K562 (cell line): ENCODE measurements around the gene SOWAHA. TPM values are rescaled to one million over a fixed set of nuclear protein-coding genes. Genes with fewer than 3 reads are reported as not detected.

Experiments used
- BACH1 ChIP-seq: fragments of 200-800 bp; sonication (Bioruptor generic); IDR thresholded peaks from 2 replicates; pipeline ENCODE4 v1.6.1; 2016; ENCODE audit warnings: missing genetic modification characterization, missing compliant biosample characterization
- BRCA1 ChIP-seq, 2 experiments: fragments of 450-650 bp in 1 of 2; sonication (generic) in 1 of 2; formaldehyde crosslinking in 1 of 2; IDR thresholded peaks; 2 replicates each; pipeline versions ENCODE4 v1.5.0 to v1.6.1; 2017 to 2020; ENCODE audit warnings: mild to moderate bottlenecking in 1 of 2, missing genetic modification reagents in 1 of 2
- DDX20 ChIP-seq: fragments of 450-650 bp; IDR thresholded peaks from 2 replicates; pipeline ENCODE4 v1.6.1; 2016; ENCODE audit warnings: missing genetic modification characterization, low read depth, mild to moderate bottlenecking, missing compliant biosample characterization, moderate library complexity
- ETV1 ChIP-seq: fragments of 450-650 bp; conservative IDR thresholded peaks from 2 replicates; pipeline ENCODE4 v1.6.1; 2016; ENCODE audit warnings: missing genetic modification characterization, control low read depth, low read depth, missing compliant biosample characterization
- ETV5 ChIP-seq: sonication (generic); formaldehyde crosslinking; IDR thresholded peaks from 2 replicates; pipeline ENCODE4 v1.4.0; 2020; ENCODE audit warnings: low read depth, mild to moderate bottlenecking, missing genetic modification reagents
- FIP1L1 ChIP-seq: fragments of 200-400 bp; formaldehyde crosslinking; IDR thresholded peaks from 2 replicates; pipeline ENCODE4 v1.6.1; 2018; ENCODE audit warnings: mild to moderate bottlenecking, low read depth, low read length; ENCODE audit not compliant: poor library complexity, severe bottlenecking
- HCFC1 ChIP-seq: IDR thresholded peaks from 2 replicates; pipeline ENCODE4 v1.6.1; 2012; ENCODE audit warnings: low read depth, low read length, improper control_type of control experiment
- HMG20A ChIP-seq: fragments of 450-650 bp; formaldehyde crosslinking; conservative IDR thresholded peaks from 2 replicates; pipeline ENCODE4 v1.4.0; 2020; ENCODE audit warnings: mild to moderate bottlenecking, mixed read lengths
- MCM7 ChIP-seq, 2 experiments: fragments of 450-650 bp; IDR thresholded peaks; 2 replicates each; pipeline ENCODE4 v1.6.1; 2016 to 2018
- MXI1 ChIP-seq: IDR thresholded peaks from 2 replicates; pipeline ENCODE4 v1.6.1; 2011; ENCODE audit warnings: low read depth, mild to moderate bottlenecking, improper control_type of control experiment, low read length
- NFIC ChIP-seq: fragments of 450-650 bp; IDR thresholded peaks from 2 replicates; pipeline ENCODE4 v1.6.1; 2017; ENCODE audit warnings: mild to moderate bottlenecking, inconsistent platforms
- NR4A1 ChIP-seq, 2 experiments: fragments of 250-450 bp in 1 of 2; fragments of 450-650 bp in 1 of 2; sonication (Bioruptor Pico) in 1 of 2; IDR thresholded peaks; 2 replicates each; pipeline versions ENCODE4 v1.4.0 to v1.6.1; 2016 to 2020; ENCODE audit warnings: mild to moderate bottlenecking in 2 of 2, missing compliant biosample characterization in 1 of 2, missing genetic modification characterization in 1 of 2, moderate library complexity in 1 of 2
- RB1 ChIP-seq: fragments of 450-650 bp; IDR thresholded peaks from 2 replicates; pipeline ENCODE4 v1.6.1; 2017; ENCODE audit warnings: low read depth, mild to moderate bottlenecking
- SOX6 ChIP-seq: fragments of 450-650 bp; IDR thresholded peaks from 2 replicates; pipeline ENCODE4 v1.6.1; 2014; ENCODE audit warnings: mild to moderate bottlenecking
- ZEB2 ChIP-seq: fragments of 450-650 bp; IDR thresholded peaks from 2 replicates; pipeline ENCODE4 v1.6.1; 2016
- ZNF175 ChIP-seq: fragments of 200-800 bp; sonication (Bioruptor generic); IDR thresholded peaks from 2 replicates; pipeline ENCODE4 v1.6.1; 2016; ENCODE audit warnings: low read depth, mild to moderate bottlenecking, missing genetic modification characterization, missing compliant biosample characterization
- ZNF232 ChIP-seq: sonication (generic); formaldehyde crosslinking; IDR thresholded peaks from 2 replicates; pipeline ENCODE4 v1.8.0; 2022; ENCODE audit warnings: mild to moderate bottlenecking, missing genetic modification reagents
- ZNF79 ChIP-seq: fragments of 250-450 bp; sonication (Bioruptor Pico); IDR thresholded peaks from 2 replicates; pipeline ENCODE4 v1.4.0; 2020; ENCODE audit warnings: low read depth, mild to moderate bottlenecking, moderate library complexity
- ZZZ3 ChIP-seq: fragments of 450-650 bp; IDR thresholded peaks from 2 replicates; pipeline ENCODE4 v1.6.1; 2016; ENCODE audit warnings: antibody characterized with exemption, mild to moderate bottlenecking, moderate library complexity
- polyA plus RNA-seq, 8 experiments: library from polyadenylated mRNA; depleted of rRNA in 4 of 8; stranded (reverse) in 5 of 8; unstranded in 3 of 8; fragments of >200 nt; fragmentation: Nextera tagmentation in 2 of 8; fragmentation: Illumina TruSeq in 1 of 8; extraction: Ambion mirVana in 2 of 8; extraction: Trizol in 1 of 8; gene quantifications; 2 replicates each; pipeline versions ENCODE4 v1.2.1 to v1.2.3, GENCODE V29; 2011 to 2014; ENCODE audit warnings: inconsistent platforms in 1 of 8, missing spikeins in 1 of 8
- total RNA-seq, 7 experiments: library from RNA; depleted of rRNA in 6 of 7; stranded (reverse); fragments of >200 nt in 6 of 7; fragmentation: Illumina TruSeq in 2 of 7; extraction: Trizol in 2 of 7; gene quantifications; 2 replicates each; pipeline versions ENCODE4 v1.2.1 to v1.2.3, GENCODE V29; 2011 to 2021; ENCODE audit warnings: low replicate concordance in 1 of 7
- TF ChIP-seq, protein P1 (sequence below), 3 experiments: fragments of 200-800 bp in 1 of 3; sonication (Bioruptor generic) in 1 of 3; sonication (generic) in 1 of 3; formaldehyde crosslinking in 1 of 3; IDR thresholded peaks; 2 replicates each; pipeline versions ENCODE4 v1.6.1 to v1.8.0; 2016 to 2022; ENCODE audit warnings: mild to moderate bottlenecking in 2 of 3, missing compliant biosample characterization in 2 of 3, missing genetic modification characterization in 2 of 3, missing genetic modification reagents in 1 of 3
- TF ChIP-seq, protein P2 (sequence below): fragments of 250-450 bp; sonication (Bioruptor Pico); IDR thresholded peaks from 2 replicates; pipeline ENCODE4 v1.4.0; 2020; ENCODE audit warnings: mild to moderate bottlenecking
- TF ChIP-seq, protein P3 (sequence below): fragments of 450-650 bp; IDR thresholded peaks from 2 replicates; pipeline ENCODE4 v1.6.1; 2016; ENCODE audit warnings: mild to moderate bottlenecking
- TF ChIP-seq, protein P4 (sequence below): fragments of 250-450 bp; sonication (Bioruptor Pico); IDR thresholded peaks from 2 replicates; pipeline ENCODE4 v1.5.0; 2021

The SOWAHA gene
- total and polyA plus RNA-seq, 9 of the 15 experiments (the other 6 are each of a cell fraction or from before 2014, with no cell fraction given): not detected

DNA sequence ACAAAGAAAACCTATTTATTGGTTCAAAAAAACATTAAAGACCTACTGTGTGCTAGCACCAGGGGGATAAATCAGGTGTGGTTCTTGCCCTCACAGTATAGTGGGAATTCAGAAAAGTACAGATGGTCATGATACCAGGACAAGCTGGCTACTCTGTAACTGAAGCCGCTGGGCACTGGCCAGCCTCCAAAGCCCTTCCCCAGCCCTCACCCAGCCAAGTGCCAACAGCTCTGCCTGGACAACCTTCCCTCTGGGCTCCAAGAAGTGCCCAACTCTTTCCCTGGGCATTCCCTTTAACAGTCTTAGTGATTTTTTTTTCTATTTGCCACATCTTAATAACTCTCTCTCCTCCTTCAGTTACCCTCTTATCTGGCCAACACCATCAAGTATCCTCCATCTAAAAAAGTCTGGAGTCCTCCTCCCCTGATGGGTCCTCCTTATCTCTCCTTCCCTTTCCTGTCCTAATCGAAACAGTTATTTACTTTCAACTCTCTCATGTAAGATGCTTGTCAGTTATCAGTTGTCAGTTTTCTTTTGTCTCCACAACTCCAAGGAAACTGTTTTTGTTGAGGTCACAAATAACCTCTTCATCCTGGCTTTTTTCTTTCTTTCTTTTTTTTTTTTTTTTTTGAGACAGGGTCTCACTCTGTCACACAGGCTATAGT lies 22.8 kb upstream of the SOWAHA start (continued):
- TF ChIP-seq DDX20 (tag): no peak
- no peak for TF ChIP-seq FIP1L1
- TF ChIP-seq, protein P1, sequence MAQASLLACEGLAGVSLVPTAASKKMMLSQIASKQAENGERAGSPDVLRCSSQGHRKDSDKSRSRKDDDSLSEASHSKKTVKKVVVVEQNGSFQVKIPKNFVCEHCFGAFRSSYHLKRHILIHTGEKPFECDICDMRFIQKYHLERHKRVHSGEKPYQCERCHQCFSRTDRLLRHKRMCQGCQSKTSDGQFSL (CRISPR knock-in tag; IDR thresholded peaks at IDR 0.05): no peak
- TF ChIP-seq, protein P1 (tag; IDR thresholded peaks at IDR 0.05): 0 out of 4 replicates have a peak, but pooled peaks of 1 of the 2 experiments have one; percentile 10
- peak; percentile 93 for TF ChIP-seq SOX6
- no peak for TF ChIP-seq ZZZ3
- TF ChIP-seq, protein P2, sequence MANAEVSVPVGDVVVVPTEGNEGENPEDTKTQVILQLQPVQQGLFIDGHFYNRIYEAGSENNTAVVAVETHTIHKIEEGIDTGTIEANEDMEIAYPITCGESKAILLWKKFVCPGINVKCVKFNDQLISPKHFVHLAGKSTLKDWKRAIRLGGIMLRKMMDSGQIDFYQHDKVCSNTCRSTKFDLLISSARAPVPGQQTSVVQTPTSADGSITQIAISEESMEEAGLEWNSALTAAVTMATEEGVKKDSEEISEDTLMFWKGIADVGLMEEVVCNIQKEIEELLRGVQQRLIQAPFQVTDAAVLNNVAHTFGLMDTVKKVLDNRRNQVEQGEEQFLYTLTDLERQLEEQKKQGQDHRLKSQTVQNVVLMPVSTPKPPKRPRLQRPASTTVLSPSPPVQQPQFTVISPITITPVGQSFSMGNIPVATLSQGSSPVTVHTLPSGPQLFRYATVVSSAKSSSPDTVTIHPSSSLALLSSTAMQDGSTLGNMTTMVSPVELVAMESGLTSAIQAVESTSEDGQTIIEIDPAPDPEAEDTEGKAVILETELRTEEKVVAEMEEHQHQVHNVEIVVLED: no peak
- no peak for TF ChIP-seq HMG20A
- no peak for TF ChIP-seq NR4A1 (CRISPR knock-in tag; IDR thresholded peaks at IDR 0.05)
- no peak for TF ChIP-seq NR4A1 (tag; IDR thresholded peaks at IDR 0.05)
- no peak for TF ChIP-seq ETV5
- TF ChIP-seq ZEB2: peak; percentile 51; the same call in 1 of the 2 replicates
- no peak for TF ChIP-seq HCFC1
- TF ChIP-seq MCM7 (IDR thresholded peaks at IDR 0.05): no peak
- no peak for TF ChIP-seq BACH1 (tag)
- TF ChIP-seq ZNF232 (CRISPR knock-in tag): no peak
- no peak for TF ChIP-seq RB1
- TF ChIP-seq, protein P3, sequence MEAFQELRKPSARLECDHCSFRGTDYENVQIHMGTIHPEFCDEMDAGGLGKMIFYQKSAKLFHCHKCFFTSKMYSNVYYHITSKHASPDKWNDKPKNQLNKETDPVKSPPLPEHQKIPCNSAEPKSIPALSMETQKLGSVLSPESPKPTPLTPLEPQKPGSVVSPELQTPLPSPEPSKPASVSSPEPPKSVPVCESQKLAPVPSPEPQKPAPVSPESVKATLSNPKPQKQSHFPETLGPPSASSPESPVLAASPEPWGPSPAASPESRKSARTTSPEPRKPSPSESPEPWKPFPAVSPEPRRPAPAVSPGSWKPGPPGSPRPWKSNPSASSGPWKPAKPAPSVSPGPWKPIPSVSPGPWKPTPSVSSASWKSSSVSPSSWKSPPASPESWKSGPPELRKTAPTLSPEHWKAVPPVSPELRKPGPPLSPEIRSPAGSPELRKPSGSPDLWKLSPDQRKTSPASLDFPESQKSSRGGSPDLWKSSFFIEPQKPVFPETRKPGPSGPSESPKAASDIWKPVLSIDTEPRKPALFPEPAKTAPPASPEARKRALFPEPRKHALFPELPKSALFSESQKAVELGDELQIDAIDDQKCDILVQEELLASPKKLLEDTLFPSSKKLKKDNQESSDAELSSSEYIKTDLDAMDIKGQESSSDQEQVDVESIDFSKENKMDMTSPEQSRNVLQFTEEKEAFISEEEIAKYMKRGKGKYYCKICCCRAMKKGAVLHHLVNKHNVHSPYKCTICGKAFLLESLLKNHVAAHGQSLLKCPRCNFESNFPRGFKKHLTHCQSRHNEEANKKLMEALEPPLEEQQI: no peak
- TF ChIP-seq, protein P4, sequence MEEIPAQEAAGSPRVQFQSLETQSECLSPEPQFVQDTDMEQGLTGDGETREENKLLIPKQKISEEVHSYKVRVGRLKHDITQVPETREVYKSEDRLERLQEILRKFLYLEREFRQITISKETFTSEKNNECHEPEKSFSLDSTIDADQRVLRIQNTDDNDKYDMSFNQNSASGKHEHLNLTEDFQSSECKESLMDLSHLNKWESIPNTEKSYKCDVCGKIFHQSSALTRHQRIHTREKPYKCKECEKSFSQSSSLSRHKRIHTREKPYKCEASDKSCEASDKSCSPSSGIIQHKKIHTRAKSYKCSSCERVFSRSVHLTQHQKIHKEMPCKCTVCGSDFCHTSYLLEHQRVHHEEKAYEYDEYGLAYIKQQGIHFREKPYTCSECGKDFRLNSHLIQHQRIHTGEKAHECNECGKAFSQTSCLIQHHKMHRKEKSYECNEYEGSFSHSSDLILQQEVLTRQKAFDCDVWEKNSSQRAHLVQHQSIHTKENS: no peak
- no peak for TF ChIP-seq BRCA1 (IDR thresholded peaks at IDR 0.05)
- no peak for TF ChIP-seq BRCA1 (CRISPR knock-in tag; IDR thresholded peaks at IDR 0.05)
- TF ChIP-seq ZNF79 (CRISPR knock-in tag): no peak
- TF ChIP-seq ZNF175: no peak
- no peak for TF ChIP-seq NFIC
- TF ChIP-seq ETV1 (tag): peak; percentile 49; the same call in 1 of the 2 replicates
- TF ChIP-seq MXI1: no peak
